PFSK-1 (cell line): ENCODE results near the gene SPG7.

Experiments used
- POLR2AphosphoS5 ChIP-seq: IDR thresholded peaks from 2 replicates; pipeline ENCODE4 v1.6.1; 2012; ENCODE audit warnings: low read depth, mild to moderate bottlenecking, control low read depth, low read length, moderate library complexity
- REST ChIP-seq, 2 experiments: IDR thresholded peaks; 2 replicates each; pipeline versions ENCODE4 v1.6.1 to v1.8.0; 2011 to 2012; ENCODE audit warnings: low read depth in 2 of 2, low read length in 2 of 2, control low read depth in 1 of 2, inconsistent platforms in 1 of 2, mild to moderate bottlenecking in 1 of 2, moderate library complexity in 1 of 2; ENCODE audit not compliant: insufficient read depth in 1 of 2
- TAF1 ChIP-seq: IDR thresholded peaks from 2 replicates; pipeline ENCODE4 v1.6.1; 2012; ENCODE audit warnings: low read length, control low read depth, borderline replicate concordance; ENCODE audit not compliant: insufficient read depth

- TF ChIP-seq REST (IDR thresholded peaks at IDR 0.05; ENCODE audit: insufficient read depth in 1 of 2, low read depth in 2 of 2, low read length in 2 of 2) (no peak), TAF1 (no peak), POLR2AphosphoS5 (no peak)
Observed at GRCh38 chr16:89589241-89589926, 81.2 kb downstream of the SPG7 start.
